Endothelial cell of umbilical vein (primary cell): ENCODE results near the gene C9orf72.

ENCODE experiments used
- CTCF ChIP-seq, 2 donors: IDR thresholded peaks; 1 replicate in 1 of 2; 2 replicates in 1 of 2; pipeline ENCODE4 v1.5.1; 2011; ENCODE audit warnings: low read length in 2 of 2, mild to moderate bottlenecking in 2 of 2, moderate library complexity in 2 of 2, control low read depth in 1 of 2, inconsistent platforms in 1 of 2, low read depth in 1 of 2; ENCODE audit not compliant: insufficient read depth in 1 of 2; ENCODE audit errors: extremely low read depth in 1 of 2
- EZH2 ChIP-seq: IDR thresholded peaks from 2 replicates; pipeline ENCODE4 v1.6.1; 2012; ENCODE audit warnings: borderline replicate concordance, low read depth, mild to moderate bottlenecking, moderate library complexity, low read length, inconsistent platforms; ENCODE audit not compliant: severe bottlenecking
- FOS ChIP-seq: IDR thresholded peaks from 2 replicates; pipeline ENCODE4 v1.6.1; 2011; ENCODE audit warnings: mild to moderate bottlenecking, low read length, moderate library complexity, borderline replicate concordance; ENCODE audit not compliant: insufficient read depth
- JUN ChIP-seq: IDR thresholded peaks from 2 replicates; pipeline ENCODE4 v1.6.1; 2011; ENCODE audit warnings: borderline replicate concordance, low read depth; ENCODE audit not compliant: insufficient read length, insufficient read depth
- MAX ChIP-seq: IDR thresholded peaks from 2 replicates; pipeline ENCODE4 v1.6.1; 2011; ENCODE audit not compliant: insufficient read depth, insufficient read length
- POLR2A ChIP-seq: IDR thresholded peaks from 2 replicates; pipeline ENCODE4 v1.6.1; 2012; ENCODE audit warnings: low read depth, mild to moderate bottlenecking, control low read depth, low read length
- POLR2AphosphoS5 ChIP-seq: IDR thresholded peaks from 2 replicates; pipeline ENCODE4 v1.6.1; 2012; ENCODE audit warnings: low read depth, mild to moderate bottlenecking, control low read depth, low read length, moderate library complexity; ENCODE audit not compliant: insufficient read depth

GRCh38 chr9:27528076-27528885 lies 45.0 kb downstream of the C9orf72 start:
- TF ChIP-seq CTCF (IDR thresholded peaks at IDR 0.05; ENCODE audit: extremely low read depth in 1 of 2, insufficient read depth in 1 of 2, low read depth in 1 of 2, low read length in 2 of 2) (no peak), EZH2 (no peak), MAX (no peak), POLR2A (no peak), POLR2AphosphoS5 (no peak), JUN (no peak), FOS (no peak)
